ENCODE data around the gene SEH1L.
"Not testable (repeated sequence)": the region's sequence is repeated elsewhere in the genome, so short reads cannot be mapped to it uniquely, and the experiment has no call there.

Gene SEH1L

GRCh38 chr18:12947285-12948049 lies at the start of gene SEH1L:
Gene SEH1L (plus strand): TSS chr18:12948011. CDS start chr18:12948122, 111 bp downstream.
- DNase-seq (ENCODE audit: low read depth in 1 of 2, low spot score in 1 of 2) = peak; percentile 98

- DNase-seq (ENCODE audit: low read depth in 1 of 2, low spot score in 1 of 2) = not testable (repeated sequence)
Observed at GRCh38 chr18:12901208-12901607, 46.6 kb upstream of the SEH1L start.

- DNase-seq (ENCODE audit: low read depth in 1 of 2, low spot score in 1 of 2) = peak in 1 of 2 donors; percentile 14
Observed at GRCh38 chr18:12904012-12904516, 43.7 kb upstream of the SEH1L start.

- no peak for DNase-seq (ENCODE audit: low read depth in 1 of 2, low spot score in 1 of 2)
Observed at GRCh38 chr18:12906119-12906518, 41.7 kb upstream of the SEH1L start.

- no peak for DNase-seq (ENCODE audit: low read depth in 1 of 2, low spot score in 1 of 2)
Observed at GRCh38 chr18:12906773-12907172, 41.0 kb upstream of the SEH1L start.

GRCh38 chr18:12907258-12907925 lies 40.4 kb upstream of the SEH1L start:
- DNase-seq (ENCODE audit: low read depth in 1 of 2, low spot score in 1 of 2) = no peak

- DNase-seq (ENCODE audit: low read depth in 1 of 2, low spot score in 1 of 2) = no peak
Observed at GRCh38 chr18:12908706-12909105, 39.1 kb upstream of the SEH1L start.

GRCh38 chr18:12911025-12911928 lies 36.5 kb upstream of the SEH1L start:
- peak; percentile 23 to 37 for DNase-seq (ENCODE audit: low read depth in 1 of 2, low spot score in 1 of 2)

- DNase-seq (ENCODE audit: low read depth in 1 of 2, low spot score in 1 of 2) = no peak
Observed at GRCh38 chr18:12911929-12912703, 35.7 kb upstream of the SEH1L start.

- no peak for DNase-seq (ENCODE audit: low read depth in 1 of 2, low spot score in 1 of 2)
Observed at GRCh38 chr18:12921178-12921577, 26.6 kb upstream of the SEH1L start.

GRCh38 chr18:12922266-12922665 lies 25.5 kb upstream of the SEH1L start:
- no peak for DNase-seq (ENCODE audit: low read depth in 1 of 2, low spot score in 1 of 2)

- no peak for DNase-seq (ENCODE audit: low read depth in 1 of 2, low spot score in 1 of 2)
Observed at GRCh38 chr18:12924616-12925015, 23.2 kb upstream of the SEH1L start.

GRCh38 chr18:12928206-12928605 lies 19.6 kb upstream of the SEH1L start:
- no peak for DNase-seq (ENCODE audit: low read depth in 1 of 2, low spot score in 1 of 2)

GRCh38 chr18:12928641-12929040 lies 19.2 kb upstream of the SEH1L start:
- DNase-seq (ENCODE audit: low read depth in 1 of 2, low spot score in 1 of 2) = no peak

GRCh38 chr18:12929477-12930083 lies 18.2 kb upstream of the SEH1L start:
- no peak for DNase-seq (ENCODE audit: low read depth in 1 of 2, low spot score in 1 of 2)

GRCh38 chr18:12930376-12930775 lies 17.4 kb upstream of the SEH1L start:
- no peak for DNase-seq (ENCODE audit: low read depth in 1 of 2, low spot score in 1 of 2)

GRCh38 chr18:12930908-12931307 lies 16.9 kb upstream of the SEH1L start:
- no peak for DNase-seq (ENCODE audit: low read depth in 1 of 2, low spot score in 1 of 2)

GRCh38 chr18:12933327-12933726 lies 14.5 kb upstream of the SEH1L start:
- no peak for DNase-seq (ENCODE audit: low read depth in 1 of 2, low spot score in 1 of 2)

GRCh38 chr18:12934454-12935071 lies 13.2 kb upstream of the SEH1L start:
- DNase-seq (ENCODE audit: low read depth in 1 of 2, low spot score in 1 of 2) = peak; percentile 55 to 58

- DNase-seq (ENCODE audit: low read depth in 1 of 2, low spot score in 1 of 2) = no peak
Observed at GRCh38 chr18:12939162-12939561, 8.6 kb upstream of the SEH1L start.

Measured in activated T-helper 1 cell treated with anti-CD3 and anti-CD28 coated beads, Interleukin-2, amount 50 U/mL, for 16 hours (primary cell).